IPS-NIHi11 (cell line): ENCODE measurements around the gene RPS6KB1.
"Not testable (repeated sequence)": the region's sequence is repeated elsewhere in the genome, so short reads cannot be mapped to it uniquely, and the experiment has no call there.

Experiments
- DNase-seq: peaks from one replicate; pipeline ENCODE4 v3.0.0; 2012; ENCODE audit warnings: mixed read lengths, low spot score

Gene RPS6KB1

GRCh38 chr17:59870482-59870881 is 22.4 kb upstream of the RPS6KB1 start:
- no peak for DNase-seq

DNA sequence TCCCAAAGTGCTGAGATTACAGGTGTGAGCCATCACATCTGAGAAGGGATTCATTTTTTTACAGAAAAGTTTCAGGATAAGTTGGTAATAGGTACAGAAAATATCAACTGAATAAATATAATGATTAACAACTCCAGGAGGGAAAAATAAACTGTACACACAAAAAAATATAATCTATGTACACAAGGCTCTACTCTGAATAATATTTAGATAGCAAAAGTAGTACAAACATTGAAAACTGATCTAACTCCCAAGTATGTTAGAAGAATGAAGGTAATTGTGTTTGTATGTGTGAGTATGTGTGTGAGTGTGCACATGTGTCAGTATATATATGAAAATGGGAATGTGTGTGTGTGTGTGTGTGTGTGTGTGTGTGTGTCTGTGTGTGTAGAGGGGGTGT is 20.6 kb upstream of the RPS6KB1 start:
- DNase-seq: no peak

DNA sequence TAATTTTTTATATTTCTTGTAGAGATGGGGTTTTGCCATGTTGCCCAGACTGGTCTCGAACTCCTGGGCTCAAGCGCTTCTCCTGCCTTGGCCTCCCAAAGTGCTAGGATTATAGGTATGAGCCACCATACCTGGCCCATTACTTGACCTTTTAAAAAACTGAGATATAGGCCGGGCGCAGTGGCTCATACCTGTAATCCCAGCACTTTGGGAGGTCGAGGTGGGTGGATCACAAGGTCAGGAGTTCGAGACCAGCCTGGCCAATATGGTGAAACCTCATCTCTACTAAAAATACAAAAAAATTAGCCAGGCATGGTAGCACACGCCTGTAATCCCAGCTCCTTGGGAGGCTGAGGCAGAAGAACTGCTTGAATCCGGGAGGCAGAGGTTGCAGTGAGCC is 19.5 kb upstream of the RPS6KB1 start:
- DNase-seq: not testable (repeated sequence)

GRCh38 chr17:59874376-59874775 is 18.5 kb upstream of the RPS6KB1 start:
- no peak for DNase-seq

GRCh38 chr17:59876107-59876506 is 16.8 kb upstream of the RPS6KB1 start:
- DNase-seq: no peak

- DNase-seq: no peak
These were observed 15.0 kb upstream of the RPS6KB1 start for GRCh38 chr17:59877965-59878364.

DNA sequence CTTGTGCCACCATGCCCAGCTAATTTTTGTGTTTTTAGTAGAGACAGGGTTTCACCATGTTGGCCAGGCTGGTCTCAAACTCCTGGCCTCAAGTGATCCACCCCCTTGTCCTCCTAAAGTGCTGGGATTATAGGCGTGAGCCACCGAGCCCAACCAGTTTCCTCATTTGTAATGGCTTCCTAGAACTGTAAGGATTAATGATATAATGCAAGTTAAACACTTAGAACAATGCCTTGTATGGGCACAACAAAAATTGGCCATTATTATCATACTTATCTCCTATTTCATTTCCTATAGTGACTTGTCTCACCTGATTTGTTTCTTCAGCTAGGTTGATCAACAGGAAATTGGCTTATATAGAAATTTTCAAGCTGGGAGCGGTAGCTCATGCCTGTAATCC is 14.3 kb upstream of the RPS6KB1 start:
- no peak for DNase-seq

GRCh38 chr17:59884861-59885260 is 8.1 kb upstream of the RPS6KB1 start:
- no peak for DNase-seq

- DNase-seq: no peak
These were observed 4.7 kb upstream of the RPS6KB1 start for GRCh38 chr17:59888145-59888750.

DNA sequence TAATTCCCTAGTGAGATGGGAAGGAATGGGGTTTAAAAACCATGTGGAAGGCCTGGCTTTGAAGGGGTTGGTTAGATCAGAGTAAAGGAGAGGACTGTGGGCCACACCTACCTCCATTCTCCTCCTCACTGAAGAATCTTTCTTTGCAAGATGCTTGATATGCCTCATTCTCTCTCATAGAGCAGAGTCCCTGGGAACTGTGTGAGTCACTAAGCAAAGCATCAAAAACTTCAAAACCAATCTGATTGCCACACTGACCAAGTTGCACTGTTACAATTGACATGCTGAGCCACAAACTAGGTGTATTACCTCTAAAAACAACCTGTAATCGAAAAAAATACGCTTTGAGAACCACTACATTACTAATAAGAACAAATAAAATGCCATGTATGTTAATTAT is 2.2 kb upstream of the RPS6KB1 start:
- DNase-seq: no peak

DNA sequence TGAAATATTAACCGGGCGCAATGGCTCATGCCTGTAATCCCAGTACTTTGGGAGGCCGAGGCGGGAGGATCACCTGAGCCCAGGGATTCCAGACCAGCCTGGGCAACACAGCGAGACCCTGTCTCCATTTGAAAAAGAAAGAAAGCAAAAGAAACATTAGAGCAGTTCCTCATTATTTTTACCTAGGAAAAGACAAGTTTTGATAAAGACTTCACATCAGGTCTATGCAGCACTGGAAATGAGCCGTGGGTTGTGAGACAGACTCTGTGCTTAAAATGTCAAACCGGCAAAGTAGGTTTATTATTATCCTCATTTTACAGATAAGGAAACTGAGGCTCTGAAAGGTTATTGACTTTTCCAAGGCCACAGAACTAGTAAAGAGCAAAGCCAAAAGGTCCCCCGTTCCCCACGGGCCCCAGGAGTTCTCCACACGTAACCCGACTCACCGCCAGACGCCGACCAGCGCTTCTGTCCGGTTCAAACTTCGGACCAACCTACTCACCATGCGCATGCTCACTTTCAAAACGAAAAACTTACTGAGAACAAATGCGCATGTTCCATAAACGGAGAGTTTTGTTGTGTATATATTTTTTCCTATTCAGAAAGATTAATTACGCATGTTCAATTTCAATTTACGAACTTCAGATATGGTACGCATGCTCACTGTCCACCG is 534 bp upstream of the RPS6KB1 start:
- DNase-seq: peak; percentile 73

GRCh38 chr17:59893676-59894100 is 767 bp downstream of the RPS6KB1 start:
- peak; percentile 31 for DNase-seq

DNA sequence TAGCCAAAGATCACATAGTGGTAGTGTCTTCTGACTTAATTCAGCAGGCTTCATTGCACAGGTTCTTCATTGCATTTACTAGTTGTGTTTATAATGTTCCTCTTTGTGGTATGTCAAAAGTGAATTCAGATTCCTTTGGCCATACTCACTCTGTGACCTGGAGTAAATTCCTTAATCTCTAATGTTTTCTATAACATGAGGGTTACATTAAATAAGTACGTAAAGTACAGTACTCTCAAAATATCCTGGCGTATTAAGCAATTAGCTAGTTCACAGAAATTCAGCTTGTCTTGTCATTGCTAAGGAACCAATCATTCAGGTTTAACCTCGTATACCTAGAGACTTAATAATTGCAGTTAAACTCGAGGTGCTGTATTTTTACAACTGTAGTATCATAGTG is 4.2 kb downstream of the RPS6KB1 start:
- no peak for DNase-seq

DNA sequence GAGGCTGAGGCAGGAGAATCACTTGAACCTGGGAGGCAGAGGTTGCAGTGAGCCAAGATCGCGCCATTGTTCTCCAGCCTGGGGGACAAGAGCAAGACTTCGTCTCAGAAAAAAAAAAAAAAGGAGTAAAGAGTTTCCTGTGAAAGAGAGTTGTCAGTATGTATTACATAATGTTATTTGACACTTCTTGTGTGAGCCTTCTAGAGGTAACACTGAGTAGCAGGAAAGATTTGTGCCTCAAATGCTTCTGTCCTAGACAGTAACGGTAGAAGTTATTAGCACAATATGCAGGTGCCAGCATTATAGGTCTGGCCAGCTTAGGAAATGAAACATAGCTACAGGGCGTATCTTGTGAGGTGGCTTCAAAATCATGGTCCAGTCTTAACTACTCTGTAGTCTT is 6.2 kb downstream of the RPS6KB1 start:
- DNase-seq: no peak

GRCh38 chr17:59901604-59902003 is 8.7 kb downstream of the RPS6KB1 start:
- DNase-seq: no peak

- DNase-seq: no peak
These were observed 10.5 kb downstream of the RPS6KB1 start for GRCh38 chr17:59903455-59903854.

DNA sequence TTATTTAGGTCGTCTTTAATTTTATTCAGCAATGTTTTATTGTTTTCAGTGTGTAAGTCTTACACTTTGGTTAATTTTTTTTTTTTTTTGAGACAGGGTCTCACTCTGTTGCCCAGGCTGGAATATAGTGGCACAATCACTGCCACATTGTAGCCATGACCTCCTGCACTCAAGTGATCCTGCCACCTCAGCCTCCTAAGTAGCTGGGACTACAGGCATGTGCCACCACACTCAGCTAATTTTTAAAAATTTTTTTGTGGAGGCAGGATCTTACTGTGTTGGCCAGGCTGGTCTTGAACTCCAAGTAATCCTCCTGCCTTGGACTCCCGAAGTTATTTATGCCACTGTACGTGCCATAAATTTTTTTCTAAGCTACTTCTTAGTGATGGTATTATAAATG is 14.5 kb downstream of the RPS6KB1 start:
- DNase-seq: no peak

- peak; percentile 66 for DNase-seq
These were observed 21.4 kb downstream of the RPS6KB1 start for GRCh38 chr17:59914274-59914854.

DNA sequence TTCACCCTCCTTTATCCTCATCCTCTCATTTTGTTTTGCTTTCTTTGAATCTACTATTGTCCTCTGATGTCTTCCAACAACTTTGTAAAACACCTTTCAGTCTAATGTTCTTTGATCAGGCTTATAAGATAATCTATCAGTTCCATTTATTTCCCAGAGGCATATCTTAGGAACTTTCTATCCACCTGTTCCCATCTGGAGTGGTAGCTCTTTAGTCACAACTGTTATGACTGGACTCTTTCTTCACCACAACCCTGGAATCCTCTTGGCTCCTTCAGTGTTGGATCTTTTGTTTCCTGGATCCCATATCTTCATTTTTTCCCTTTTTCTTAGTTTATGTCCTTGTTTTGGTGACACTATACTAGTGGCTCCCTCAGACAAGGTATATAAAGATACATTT is 23.5 kb downstream of the RPS6KB1 start:
- DNase-seq: no peak

- not testable (repeated sequence) for DNase-seq
These were observed 27.7 kb downstream of the RPS6KB1 start for GRCh38 chr17:59920637-59921036.

DNA sequence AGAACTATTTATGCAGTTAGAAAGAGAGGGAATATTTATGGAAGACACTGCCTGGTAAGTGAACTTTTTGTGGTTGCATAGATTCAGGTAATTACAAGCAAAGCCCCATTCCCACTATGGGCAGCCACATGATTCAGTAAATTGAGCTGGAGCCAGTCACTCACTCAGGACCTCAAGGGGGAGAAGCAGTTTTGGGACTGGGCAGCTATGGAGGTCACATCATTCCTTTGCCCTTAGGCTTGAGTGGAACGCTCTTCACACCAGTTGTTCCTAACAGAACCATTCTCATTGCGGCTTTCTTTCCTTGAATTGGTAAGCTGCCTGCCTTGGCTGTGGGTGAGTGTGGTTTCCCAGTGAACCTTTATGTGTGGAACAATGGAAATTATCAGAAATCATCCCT is 37.2 kb downstream of the RPS6KB1 start:
- DNase-seq: not testable (repeated sequence)

- not testable (repeated sequence) for DNase-seq
These were observed 37.8 kb downstream of the RPS6KB1 start for GRCh38 chr17:59930768-59931167.

GRCh38 chr17:59933317-59933716 is 40.4 kb downstream of the RPS6KB1 start:
- DNase-seq: not testable (repeated sequence)

DNA sequence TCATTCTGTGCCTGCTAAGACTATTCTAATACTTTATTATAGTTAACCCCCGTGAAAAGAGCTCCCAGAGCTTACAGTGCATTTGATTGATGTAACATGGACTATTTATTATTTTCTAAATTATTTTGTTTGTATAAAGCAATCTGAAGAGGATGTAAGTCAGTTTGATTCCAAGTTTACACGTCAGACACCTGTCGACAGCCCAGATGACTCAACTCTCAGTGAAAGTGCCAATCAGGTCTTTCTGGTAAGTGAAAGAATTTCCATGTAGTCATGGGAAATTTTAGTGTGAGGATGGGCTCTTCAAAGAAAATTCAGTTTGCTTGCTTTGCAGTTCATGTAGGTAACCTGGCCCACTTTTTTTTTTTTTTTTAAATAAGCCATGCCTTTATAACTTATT is 47.8 kb downstream of the RPS6KB1 start:
- DNase-seq: not testable (repeated sequence)
